Measurements from ENCODE around the gene ATG4C. TPM values are rescaled to one million over a fixed set of nuclear protein-coding genes. Genes with fewer than 3 reads are reported as not detected.

The ATG4C gene
- total and polyA plus RNA-seq, 10 of the 15 experiments (the other 5 are each of a cell fraction or from before 2014, with no cell fraction given), result 8.1 to 30.9 (median 18.9) TPM

DNA sequence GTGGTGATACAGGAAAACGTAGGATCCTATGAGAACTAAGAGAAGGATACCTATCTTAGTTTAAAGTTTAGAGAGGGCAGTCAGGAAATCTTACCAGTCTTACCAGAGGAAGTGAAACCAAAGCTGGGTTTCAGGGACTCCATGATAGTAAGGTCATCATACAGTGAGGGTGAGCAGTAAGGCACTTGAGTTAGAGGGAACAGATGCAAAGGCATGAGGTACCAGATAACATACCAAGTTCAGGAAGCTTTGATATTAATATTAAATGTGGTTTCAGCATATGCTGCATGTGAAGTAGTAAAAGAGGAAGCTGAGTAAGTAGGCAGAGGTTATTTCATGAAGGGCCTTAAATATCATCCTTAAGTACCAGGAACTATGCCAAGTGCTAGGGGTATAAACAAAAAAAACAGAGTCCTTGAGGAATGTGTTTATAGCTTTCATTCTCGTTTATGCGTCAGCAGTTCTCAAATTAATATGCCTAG lies 16.9 kb downstream of the ATG4C start (continued):
- TF ChIP-seq, protein P1, sequence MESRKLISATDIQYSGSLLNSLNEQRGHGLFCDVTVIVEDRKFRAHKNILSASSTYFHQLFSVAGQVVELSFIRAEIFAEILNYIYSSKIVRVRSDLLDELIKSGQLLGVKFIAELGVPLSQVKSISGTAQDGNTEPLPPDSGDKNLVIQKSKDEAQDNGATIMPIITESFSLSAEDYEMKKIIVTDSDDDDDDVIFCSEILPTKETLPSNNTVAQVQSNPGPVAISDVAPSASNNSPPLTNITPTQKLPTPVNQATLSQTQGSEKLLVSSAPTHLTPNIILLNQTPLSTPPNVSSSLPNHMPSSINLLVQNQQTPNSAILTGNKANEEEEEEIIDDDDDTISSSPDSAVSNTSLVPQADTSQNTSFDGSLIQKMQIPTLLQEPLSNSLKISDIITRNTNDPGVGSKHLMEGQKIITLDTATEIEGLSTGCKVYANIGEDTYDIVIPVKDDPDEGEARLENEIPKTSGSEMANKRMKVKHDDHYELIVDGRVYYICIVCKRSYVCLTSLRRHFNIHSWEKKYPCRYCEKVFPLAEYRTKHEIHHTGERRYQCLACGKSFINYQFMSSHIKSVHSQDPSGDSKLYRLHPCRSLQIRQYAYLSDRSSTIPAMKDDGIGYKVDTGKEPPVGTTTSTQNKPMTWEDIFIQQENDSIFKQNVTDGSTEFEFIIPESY (IDR thresholded peaks at IDR 0.05), result no peak
- peak; percentile 61; the same call in 1 of the 2 replicates for TF ChIP-seq MTA2 (IDR thresholded peaks at IDR 0.05; ENCODE audit: low read depth)
- TF ChIP-seq MTA3 (IDR thresholded peaks at IDR 0.05; ENCODE audit: borderline replicate concordance, low read length), result peak; percentile 78; the same call in 1 of the 2 replicates
- no peak for TF ChIP-seq POLR2AphosphoS5 (IDR thresholded peaks at IDR 0.05; ENCODE audit: low read length)
- TF ChIP-seq HDAC6 (IDR thresholded peaks at IDR 0.05; ENCODE audit: unreplicated experiment), result no peak
- TF ChIP-seq GATAD2B (conservative IDR thresholded peaks at IDR 0.05; ENCODE audit: low read depth), result peak; percentile 73; the same call in 1 of the 2 replicates
- TF ChIP-seq NFIC (IDR thresholded peaks at IDR 0.05; ENCODE audit: low read depth, low read length), result peak; percentile 64; the same call in 1 of the 2 replicates
- TF ChIP-seq ZZZ3 (IDR thresholded peaks at IDR 0.05; ENCODE audit: control insufficient read depth, insufficient read length, low read depth), result no peak
- TF ChIP-seq ZBED1 (IDR thresholded peaks at IDR 0.05; ENCODE audit: borderline replicate concordance), result peak; percentile 60; the same call in 1 of the 2 replicates
- TF ChIP-seq, protein P2, sequence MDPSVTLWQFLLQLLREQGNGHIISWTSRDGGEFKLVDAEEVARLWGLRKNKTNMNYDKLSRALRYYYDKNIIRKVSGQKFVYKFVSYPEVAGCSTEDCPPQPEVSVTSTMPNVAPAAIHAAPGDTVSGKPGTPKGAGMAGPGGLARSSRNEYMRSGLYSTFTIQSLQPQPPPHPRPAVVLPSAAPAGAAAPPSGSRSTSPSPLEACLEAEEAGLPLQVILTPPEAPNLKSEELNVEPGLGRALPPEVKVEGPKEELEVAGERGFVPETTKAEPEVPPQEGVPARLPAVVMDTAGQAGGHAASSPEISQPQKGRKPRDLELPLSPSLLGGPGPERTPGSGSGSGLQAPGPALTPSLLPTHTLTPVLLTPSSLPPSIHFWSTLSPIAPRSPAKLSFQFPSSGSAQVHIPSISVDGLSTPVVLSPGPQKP (IDR thresholded peaks at IDR 0.05; ENCODE audit: low read depth, low read length), result no peak
- TF ChIP-seq, protein P3, sequence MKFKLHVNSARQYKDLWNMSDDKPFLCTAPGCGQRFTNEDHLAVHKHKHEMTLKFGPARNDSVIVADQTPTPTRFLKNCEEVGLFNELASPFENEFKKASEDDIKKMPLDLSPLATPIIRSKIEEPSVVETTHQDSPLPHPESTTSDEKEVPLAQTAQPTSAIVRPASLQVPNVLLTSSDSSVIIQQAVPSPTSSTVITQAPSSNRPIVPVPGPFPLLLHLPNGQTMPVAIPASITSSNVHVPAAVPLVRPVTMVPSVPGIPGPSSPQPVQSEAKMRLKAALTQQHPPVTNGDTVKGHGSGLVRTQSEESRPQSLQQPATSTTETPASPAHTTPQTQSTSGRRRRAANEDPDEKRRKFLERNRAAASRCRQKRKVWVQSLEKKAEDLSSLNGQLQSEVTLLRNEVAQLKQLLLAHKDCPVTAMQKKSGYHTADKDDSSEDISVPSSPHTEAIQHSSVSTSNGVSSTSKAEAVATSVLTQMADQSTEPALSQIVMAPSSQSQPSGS (IDR thresholded peaks at IDR 0.05; ENCODE audit: low read length), result peak; percentile 67; the same call in 1 of the 2 replicates
- TF ChIP-seq, protein P4, sequence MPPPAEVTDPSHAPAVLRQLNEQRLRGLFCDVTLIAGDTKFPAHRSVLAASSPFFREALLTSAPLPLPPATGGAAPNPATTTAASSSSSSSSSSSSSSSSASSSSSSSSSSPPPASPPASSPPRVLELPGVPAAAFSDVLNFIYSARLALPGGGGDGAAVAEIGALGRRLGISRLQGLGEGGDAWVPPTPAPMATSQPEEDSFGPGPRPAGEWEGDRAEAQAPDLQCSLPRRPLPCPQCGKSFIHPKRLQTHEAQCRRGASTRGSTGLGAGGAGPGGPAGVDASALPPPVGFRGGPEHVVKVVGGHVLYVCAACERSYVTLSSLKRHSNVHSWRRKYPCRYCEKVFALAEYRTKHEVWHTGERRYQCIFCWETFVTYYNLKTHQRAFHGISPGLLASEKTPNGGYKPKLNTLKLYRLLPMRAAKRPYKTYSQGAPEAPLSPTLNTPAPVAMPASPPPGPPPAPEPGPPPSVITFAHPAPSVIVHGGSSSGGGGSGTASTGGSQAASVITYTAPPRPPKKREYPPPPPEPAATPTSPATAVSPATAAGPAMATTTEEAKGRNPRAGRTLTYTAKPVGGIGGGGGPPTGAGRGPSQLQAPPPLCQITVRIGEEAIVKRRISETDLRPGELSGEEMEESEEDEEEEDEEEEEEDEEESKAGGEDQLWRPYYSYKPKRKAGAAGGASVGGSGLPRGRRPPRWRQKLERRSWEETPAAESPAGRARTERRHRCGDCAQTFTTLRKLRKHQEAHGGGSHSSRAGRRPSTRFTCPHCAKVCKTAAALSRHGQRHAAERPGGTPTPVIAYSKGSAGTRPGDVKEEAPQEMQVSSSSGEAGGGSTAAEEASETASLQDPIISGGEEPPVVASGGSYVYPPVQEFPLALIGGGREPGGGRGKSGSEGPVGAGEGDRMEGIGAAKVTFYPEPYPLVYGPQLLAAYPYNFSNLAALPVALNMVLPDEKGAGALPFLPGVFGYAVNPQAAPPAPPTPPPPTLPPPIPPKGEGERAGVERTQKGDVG (CRISPR knock-in tag; IDR thresholded peaks at IDR 0.05), result no peak
- no peak for TF ChIP-seq RFX5 (IDR thresholded peaks at IDR 0.05; ENCODE audit: low read depth, low read length)
- TF ChIP-seq, protein P5, sequence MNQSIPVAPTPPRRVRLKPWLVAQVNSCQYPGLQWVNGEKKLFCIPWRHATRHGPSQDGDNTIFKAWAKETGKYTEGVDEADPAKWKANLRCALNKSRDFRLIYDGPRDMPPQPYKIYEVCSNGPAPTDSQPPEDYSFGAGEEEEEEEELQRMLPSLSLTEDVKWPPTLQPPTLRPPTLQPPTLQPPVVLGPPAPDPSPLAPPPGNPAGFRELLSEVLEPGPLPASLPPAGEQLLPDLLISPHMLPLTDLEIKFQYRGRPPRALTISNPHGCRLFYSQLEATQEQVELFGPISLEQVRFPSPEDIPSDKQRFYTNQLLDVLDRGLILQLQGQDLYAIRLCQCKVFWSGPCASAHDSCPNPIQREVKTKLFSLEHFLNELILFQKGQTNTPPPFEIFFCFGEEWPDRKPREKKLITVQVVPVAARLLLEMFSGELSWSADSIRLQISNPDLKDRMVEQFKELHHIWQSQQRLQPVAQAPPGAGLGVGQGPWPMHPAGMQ (IDR thresholded peaks at IDR 0.05; ENCODE audit: borderline replicate concordance), result no peak
- TF ChIP-seq POLR2A (IDR thresholded peaks at IDR 0.05; ENCODE audit: low read depth, low read length), result no peak
- no peak for TF ChIP-seq YBX1 (IDR thresholded peaks at IDR 0.05)
- TF ChIP-seq, protein P6, sequence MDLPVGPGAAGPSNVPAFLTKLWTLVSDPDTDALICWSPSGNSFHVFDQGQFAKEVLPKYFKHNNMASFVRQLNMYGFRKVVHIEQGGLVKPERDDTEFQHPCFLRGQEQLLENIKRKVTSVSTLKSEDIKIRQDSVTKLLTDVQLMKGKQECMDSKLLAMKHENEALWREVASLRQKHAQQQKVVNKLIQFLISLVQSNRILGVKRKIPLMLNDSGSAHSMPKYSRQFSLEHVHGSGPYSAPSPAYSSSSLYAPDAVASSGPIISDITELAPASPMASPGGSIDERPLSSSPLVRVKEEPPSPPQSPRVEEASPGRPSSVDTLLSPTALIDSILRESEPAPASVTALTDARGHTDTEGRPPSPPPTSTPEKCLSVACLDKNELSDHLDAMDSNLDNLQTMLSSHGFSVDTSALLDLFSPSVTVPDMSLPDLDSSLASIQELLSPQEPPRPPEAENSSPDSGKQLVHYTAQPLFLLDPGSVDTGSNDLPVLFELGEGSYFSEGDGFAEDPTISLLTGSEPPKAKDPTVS (IDR thresholded peaks at IDR 0.05; ENCODE audit: low read depth, low read length), result no peak
- peak; percentile 89 for TF ChIP-seq IRF4 (IDR thresholded peaks at IDR 0.05; ENCODE audit: low read depth, low read length)
- TF ChIP-seq IKZF2 (IDR thresholded peaks at IDR 0.05), result peak; percentile 76 to 82; a peak in 3 of 4 replicates
